Measurements from ENCODE around the gene CYP2C8. TPM values are rescaled to one million over a fixed set of nuclear protein-coding genes. Genes with fewer than 3 reads are reported as not detected.
"Not testable (repeated sequence)": the region's sequence is repeated elsewhere in the genome, so short reads cannot be mapped to it uniquely, and the experiment has no call there.

Gene CYP2C8
- total RNA-seq, 1 donor from 2014 or later: not detected

- H3K4me3 ChIP-seq (ENCODE audit: low read depth, low read length): no peak overlapping the region
- no peak for TF ChIP-seq CTCF (IDR thresholded peaks at IDR 0.05; ENCODE audit: insufficient read depth, low read length, poor library complexity, severe bottlenecking)
- no peaks in the 10 kb centered on the region for H3K36me3 ChIP-seq (ENCODE audit: control insufficient read depth, insufficient read depth, low read length)
- H3K27me3 ChIP-seq (ENCODE audit: control insufficient read depth, insufficient read depth, low read length): no peaks in the 10 kb centered on the region
- no peak for DNase-seq (ENCODE audit: low read depth)
Observed at GRCh38 chr10:95071107-95071660, 1.9 kb upstream of the CYP2C8 start.

DNA sequence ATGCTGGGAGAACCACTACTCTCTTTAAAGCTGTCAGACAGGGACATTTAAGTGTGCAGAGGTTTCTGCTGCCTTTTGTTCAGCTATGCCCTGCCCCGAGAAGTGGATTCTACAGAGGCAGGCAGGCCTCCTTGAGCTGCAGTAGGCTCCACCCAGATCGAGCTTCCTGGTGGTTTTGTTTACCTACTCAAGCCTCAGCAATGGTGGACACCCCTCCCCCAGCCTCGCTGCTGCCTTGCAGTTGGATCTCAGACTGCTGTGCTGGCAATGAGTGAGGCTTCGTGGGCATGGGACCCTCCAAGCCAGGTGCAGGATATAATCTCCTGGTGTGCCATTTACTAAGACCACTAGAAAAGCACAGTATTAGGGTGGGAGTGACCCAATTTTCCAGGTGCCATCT, 5.2 kb downstream of the CYP2C8 start:
- not testable (repeated sequence) for DNase-seq (ENCODE audit: low read depth); H3K36me3 ChIP-seq (ENCODE audit: control insufficient read depth, insufficient read depth, low read length); H3K4me3 ChIP-seq (ENCODE audit: low read depth, low read length); H3K27me3 ChIP-seq (ENCODE audit: control insufficient read depth, insufficient read depth, low read length)

DNA sequence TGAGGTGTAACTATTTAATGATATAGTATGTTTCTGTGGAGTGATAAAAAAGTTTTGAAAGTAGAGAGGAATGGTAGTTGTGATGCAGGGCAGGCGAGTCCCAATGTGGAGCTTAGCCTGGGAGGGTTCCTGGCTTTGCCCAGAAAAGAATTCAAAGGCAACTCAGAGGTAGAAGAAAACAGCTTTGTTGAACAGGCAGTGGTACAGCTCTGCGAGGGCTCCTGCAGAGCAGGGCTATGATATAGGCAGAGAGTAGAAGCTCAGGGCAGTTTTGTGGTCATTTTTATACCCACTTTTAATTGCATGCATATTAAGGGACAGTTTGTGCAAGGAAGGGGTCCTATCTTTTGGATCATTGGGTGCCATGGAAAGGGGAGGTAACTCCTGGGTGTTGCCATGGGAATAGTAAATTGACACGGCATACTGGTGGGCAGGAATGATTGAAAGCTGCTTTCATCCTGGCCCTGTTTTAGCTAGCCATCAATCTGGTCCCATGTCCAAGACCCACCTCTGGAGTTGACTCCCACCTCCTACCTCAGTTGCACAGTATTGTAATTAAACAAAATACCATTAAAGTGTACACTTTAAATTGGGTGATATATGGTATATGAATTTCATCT, 12.4 kb downstream of the CYP2C8 start:
- TF ChIP-seq CTCF (IDR thresholded peaks at IDR 0.05; ENCODE audit: insufficient read depth, low read length, poor library complexity, severe bottlenecking): no peak
- no peak for DNase-seq (ENCODE audit: low read depth)
- no peaks in the 10 kb centered on the region for H3K27me3 ChIP-seq (ENCODE audit: control insufficient read depth, insufficient read depth, low read length)

GRCh38 chr10:95049919-95050318, 19.4 kb downstream of the CYP2C8 start:
- no peak for DNase-seq (ENCODE audit: low read depth)
- no peak for TF ChIP-seq CTCF (IDR thresholded peaks at IDR 0.05; ENCODE audit: insufficient read depth, low read length, poor library complexity, severe bottlenecking)
- Histone ChIP-seq H3K4me3 (ENCODE audit: low read depth, low read length) (no peak overlapping the region), H3K36me3 (ENCODE audit: control insufficient read depth, insufficient read depth, low read length) (no peaks in the 10 kb centered on the region), H3K27me3 (ENCODE audit: control insufficient read depth, insufficient read depth, low read length) (no peaks in the 10 kb centered on the region)

More for the DNA sequence above, 12.4 kb downstream of the CYP2C8 start:
- no peak overlapping the region for H3K4me3 ChIP-seq (ENCODE audit: low read depth, low read length)
- no peaks in the 10 kb centered on the region for H3K36me3 ChIP-seq (ENCODE audit: control insufficient read depth, insufficient read depth, low read length)

- Histone ChIP-seq H3K27me3 (ENCODE audit: control insufficient read depth, insufficient read depth, low read length) (no peaks in the 10 kb centered on the region), H3K4me3 (ENCODE audit: low read depth, low read length) (no peak overlapping the region), H3K36me3 (ENCODE audit: control insufficient read depth, insufficient read depth, low read length) (no peaks in the 10 kb centered on the region)
- no peak for DNase-seq (ENCODE audit: low read depth)
- no peak for TF ChIP-seq CTCF (IDR thresholded peaks at IDR 0.05; ENCODE audit: insufficient read depth, low read length, poor library complexity, severe bottlenecking)
Observed at GRCh38 chr10:95048206-95048605, 21.1 kb downstream of the CYP2C8 start.

DNA sequence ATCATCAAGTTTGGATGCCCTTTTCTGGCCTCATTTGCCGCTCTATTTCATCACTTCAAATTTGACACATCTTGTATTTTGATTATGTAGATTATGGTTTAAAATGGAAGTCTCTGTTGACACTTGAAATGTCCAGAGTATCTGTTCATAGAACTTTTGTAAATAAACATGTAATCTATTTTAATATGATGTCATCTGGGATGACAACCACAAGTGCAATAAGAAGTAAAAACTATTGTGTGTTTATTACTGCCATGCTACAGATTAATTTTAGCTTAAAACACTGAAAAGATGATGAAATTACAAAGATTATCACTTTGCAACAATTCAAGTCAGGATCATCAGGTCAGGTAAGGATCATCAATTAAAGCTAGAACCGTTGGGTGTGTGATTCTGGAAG, 30.0 kb downstream of the CYP2C8 start:
- no peak overlapping the region for H3K4me3 ChIP-seq (ENCODE audit: low read depth, low read length)
- TF ChIP-seq CTCF (IDR thresholded peaks at IDR 0.05; ENCODE audit: insufficient read depth, low read length, poor library complexity, severe bottlenecking): no peak
- DNase-seq (ENCODE audit: low read depth): no peak
- no peaks in the 10 kb centered on the region for H3K27me3 ChIP-seq (ENCODE audit: control insufficient read depth, insufficient read depth, low read length)
- H3K36me3 ChIP-seq (ENCODE audit: control insufficient read depth, insufficient read depth, low read length): no peaks in the 10 kb centered on the region
